GM18502 (cell line): Measurements from ENCODE around the gene ICE1.
"Not testable (repeated sequence)": the region's sequence is repeated elsewhere in the genome, so short reads cannot be mapped to it uniquely, and the experiment has no call there.

ENCODE experiments used
- ATAC-seq: cut with Tn5 transposase; IDR thresholded peaks from one replicate; pipeline ENCODE4 v1.9.1; 2021; ENCODE audit warnings: mild to moderate bottlenecking; ENCODE audit not compliant: unreplicated experiment, poor library complexity

The ICE1 gene

GRCh38 chr5:5436203-5436760 lies 13.8 kb downstream of the ICE1 start:
- no peak for ATAC-seq

GRCh38 chr5:5437227-5438172 lies 15.0 kb downstream of the ICE1 start:
- peak; percentile 53 for ATAC-seq

- no peak for ATAC-seq
Measured at GRCh38 chr5:5451863-5452262, 29.4 kb downstream of the ICE1 start.

- no peak for ATAC-seq
Measured at GRCh38 chr5:5453131-5453530, 30.7 kb downstream of the ICE1 start.

GRCh38 chr5:5454391-5454790 lies 31.9 kb downstream of the ICE1 start:
- no peak for ATAC-seq

GRCh38 chr5:5456858-5457257 lies 34.4 kb downstream of the ICE1 start:
- no peak for ATAC-seq

- no peak for ATAC-seq
Measured at GRCh38 chr5:5460311-5460710, 37.8 kb downstream of the ICE1 start.

- ATAC-seq: no peak
Measured at GRCh38 chr5:5461012-5461411, 38.5 kb downstream of the ICE1 start.

GRCh38 chr5:5464036-5464715 lies 41.7 kb downstream of the ICE1 start:
- no peak for ATAC-seq

GRCh38 chr5:5466227-5466626 lies 43.8 kb downstream of the ICE1 start:
- no peak for ATAC-seq

GRCh38 chr5:5467737-5468136 lies 45.3 kb downstream of the ICE1 start:
- ATAC-seq: no peak

- no peak for ATAC-seq
Measured at GRCh38 chr5:5470933-5471332, 48.5 kb downstream of the ICE1 start.

- ATAC-seq: no peak
Measured at GRCh38 chr5:5473226-5473625, 50.7 kb downstream of the ICE1 start.

- ATAC-seq: no peak
Measured at GRCh38 chr5:5474961-5475360, 52.5 kb downstream of the ICE1 start.

- ATAC-seq: no peak
Measured at GRCh38 chr5:5475975-5476374, 53.5 kb downstream of the ICE1 start.

GRCh38 chr5:5479578-5479977 lies 57.1 kb downstream of the ICE1 start:
- ATAC-seq: not testable (repeated sequence)

- peak; percentile 64 for ATAC-seq
Measured at GRCh38 chr5:5480481-5481111, 58.1 kb downstream of the ICE1 start.

GRCh38 chr5:5481206-5481605 lies 58.7 kb downstream of the ICE1 start:
- peak; percentile 64 for ATAC-seq

GRCh38 chr5:5481633-5482032 lies 59.2 kb downstream of the ICE1 start:
- ATAC-seq: peak; percentile 18

- no peak for ATAC-seq
Measured at GRCh38 chr5:5483350-5483749, 60.9 kb downstream of the ICE1 start.
